HCT116 (cell line): ENCODE data around the gene SSBP1. TPM values are rescaled to one million over a fixed set of nuclear protein-coding genes. Genes with fewer than 3 reads are reported as not detected.

Experiments used
- ATAC-seq: fragments of 200-7000 bp; cut with Tn5 transposase; 2 replicates; pipeline ENCODE4 v1.9.1; 2020; ENCODE audit warnings: mild to moderate bottlenecking, moderate library complexity
- BruUV-seq: library from RNA; stranded (reverse); fragments of 400-500 nt; replicated peaks from 2 replicates; lab custom pipeline; 2021; lab: Mats Ljungman, UMichigan
- CTCF ChIA-PET: fragments of 300-600 bp; sonication (Branson Sonifier 250); formaldehyde crosslinking; loops from one replicate; lab custom pipeline; 2021; ENCODE audit warnings: antibody characterized with exemption; lab: Charles Lee
- POLR2A ChIA-PET: fragments of 300-600, 350-600 bp; sonication (Branson Sonifier 250); formaldehyde crosslinking; loops from one replicate; lab custom pipeline; 2021; ENCODE audit warnings: antibody characterized with exemption; lab: Charles Lee
- RAD21 ChIA-PET, 2 experiments: fragments of 300-600 bp; sonication (Branson Sonifier 250); formaldehyde crosslinking; loops; one replicate each; lab custom pipeline; 2023; ENCODE audit warnings: low total read pairs in 2 of 2; ENCODE audit not compliant: uncharacterized antibody in 2 of 2, unreplicated experiment in 2 of 2, low non-redundant PET in 1 of 2; lab: Charles Lee
- DNase-seq: peaks from one replicate; pipeline ENCODE4 v3.0.0-alpha.2; 2010; ENCODE audit warnings: low read depth, low spot score
- H2AFZ ChIP-seq: fragments of 200-600 bp; shearing (Covaris generic), sonication (generic); 2 replicates; pipeline ENCODE4 v1.6.1; 2017; ENCODE audit warnings: low read depth, mixed run types, mixed read lengths, antibody characterized with exemption, low read length; ENCODE audit not compliant: poor library complexity, severe bottlenecking
- H3K27ac ChIP-seq: 2 replicates; pipeline ENCODE4 v1.5.1; 2012; ENCODE audit warnings: low read depth, low read length
- H3K27me3 ChIP-seq: fragments of 200-600 bp; sonication (generic); 2 replicates; pipeline ENCODE4 v1.6.1; 2016; ENCODE audit warnings: mixed run types, low read length, mixed read lengths; ENCODE audit not compliant: insufficient read depth
- H3K36me3 ChIP-seq, 2 experiments: fragments of 200-500 bp in 1 of 2; fragments of 200-600 bp in 1 of 2; sonication (Bioruptor generic) in 1 of 2; sonication (generic) in 1 of 2; 2 replicates each; pipeline versions ENCODE4 v1.5.1 to v1.6.1; 2014 to 2016; ENCODE audit warnings: low read length in 2 of 2, inconsistent platforms in 1 of 2, mixed read lengths in 1 of 2, mixed run types in 1 of 2; ENCODE audit not compliant: insufficient read depth in 2 of 2, control insufficient read depth in 1 of 2
- H3K4me1 ChIP-seq, 2 experiments: fragments of 200-600 bp in 1 of 2; sonication (generic) in 1 of 2; 2 replicates each; pipeline versions ENCODE4 v1.5.1 to v1.6.1; 2012 to 2017; ENCODE audit warnings: low read length in 2 of 2, inconsistent platforms in 1 of 2, mild to moderate bottlenecking in 1 of 2, mixed read lengths in 1 of 2, mixed run types in 1 of 2, moderate library complexity in 1 of 2; ENCODE audit not compliant: insufficient read depth in 2 of 2, control insufficient read depth in 1 of 2
- H3K4me2 ChIP-seq: fragments of 200-600 bp; sonication (generic); 2 replicates; pipeline ENCODE4 v1.6.1; 2017; ENCODE audit warnings: mixed run types, low read length, mixed read lengths
- H3K4me3 ChIP-seq, 2 experiments: fragments of 200-600 bp in 1 of 2; sonication (generic) in 1 of 2; replicated peaks in 1 of 2; 2 replicates each; pipeline ENCODE4 v1.5.1; 2011 to 2016; ENCODE audit warnings: low read length in 2 of 2, control low read depth in 1 of 2, low read depth in 1 of 2, mild to moderate bottlenecking in 1 of 2, mixed read lengths in 1 of 2, mixed run types in 1 of 2
- H3K79me2 ChIP-seq: fragments of 200-600 bp; sonication (generic); 2 replicates; pipeline ENCODE4 v1.6.1; 2017; ENCODE audit warnings: mild to moderate bottlenecking, mixed run types, low read length, moderate library complexity, mixed read lengths; ENCODE audit not compliant: insufficient read depth
- H3K9ac ChIP-seq: fragments of 200-600 bp; sonication (generic); 2 replicates; pipeline ENCODE4 v1.6.1; 2016; ENCODE audit warnings: low read length, mixed read lengths
- H3K9me2 ChIP-seq: fragments of 200-600 bp; sonication (generic), shearing (Covaris generic); 2 replicates; pipeline ENCODE4 v1.6.1; 2017; ENCODE audit warnings: mixed run types, mild to moderate bottlenecking, moderate library complexity; ENCODE audit not compliant: insufficient read depth
- H3K9me3 ChIP-seq, 2 experiments: fragments of 200-500 bp in 1 of 2; fragments of 200-600 bp in 1 of 2; sonication (Bioruptor generic) in 1 of 2; sonication (generic) in 1 of 2; 2 replicates each; pipeline ENCODE4 v1.6.1; 2014 to 2017; ENCODE audit warnings: low read length in 2 of 2, mixed read lengths in 2 of 2, inconsistent platforms in 1 of 2, low read depth in 1 of 2, mild to moderate bottlenecking in 1 of 2, mixed run types in 1 of 2, moderate library complexity in 1 of 2; ENCODE audit not compliant: control insufficient read depth in 1 of 2, insufficient read depth in 1 of 2
- H4K20me1 ChIP-seq: fragments of 200-600 bp; sonication (generic), shearing (Covaris generic); 2 replicates; pipeline ENCODE4 v1.6.1; 2017; ENCODE audit warnings: mixed run types, mild to moderate bottlenecking, moderate library complexity; ENCODE audit not compliant: insufficient read depth
- ATF3 ChIP-seq: IDR thresholded peaks from 2 replicates; pipeline ENCODE4 v1.6.1; 2012
- CEBPB ChIP-seq: IDR thresholded peaks from 2 replicates; pipeline ENCODE4 v1.6.1; 2012; ENCODE audit warnings: low read depth
- CTCF ChIP-seq, 3 experiments: fragments of 200-600 bp in 1 of 3; sonication (generic) in 1 of 3; IDR thresholded peaks in 2 of 3; conservative IDR thresholded peaks in 1 of 3; 2 replicates each; pipeline ENCODE4 v1.5.1; 2012 to 2017; ENCODE audit warnings: low read depth in 2 of 3, low read length in 2 of 3, antibody characterized with exemption in 1 of 3, borderline replicate concordance in 1 of 3, control low read depth in 1 of 3, mild to moderate bottlenecking in 1 of 3, mixed read lengths in 1 of 3, mixed run types in 1 of 3, moderate library complexity in 1 of 3; ENCODE audit not compliant: insufficient read depth in 1 of 3
- ELF1 ChIP-seq: IDR thresholded peaks from 2 replicates; pipeline ENCODE4 v1.6.1; 2012; ENCODE audit warnings: low read depth, borderline replicate concordance
- EZH2 ChIP-seq: fragments of 200-600 bp; sonication (generic); IDR thresholded peaks from 2 replicates; pipeline ENCODE4 v1.6.1; 2017; ENCODE audit warnings: antibody characterized with exemption, mixed run types
- EZH2phosphoT487 ChIP-seq: fragments of 200-600 bp; IDR thresholded peaks from 2 replicates; pipeline ENCODE4 v1.6.1; 2018; ENCODE audit warnings: antibody characterized with exemption, borderline replicate concordance
- FOSL1 ChIP-seq: IDR thresholded peaks from 2 replicates; pipeline ENCODE4 v1.6.1; 2012; ENCODE audit warnings: low read depth
- JUND ChIP-seq: IDR thresholded peaks from 2 replicates; pipeline ENCODE4 v1.6.1; 2012
- MAX ChIP-seq: IDR thresholded peaks from 2 replicates; pipeline ENCODE4 v1.6.1; 2012
- POLR2AphosphoS5 ChIP-seq: IDR thresholded peaks from 2 replicates; pipeline ENCODE4 v1.6.1; 2011; ENCODE audit warnings: mild to moderate bottlenecking, low read depth, low read length, moderate library complexity
- RAD21 ChIP-seq: IDR thresholded peaks from 2 replicates; pipeline ENCODE4 v1.6.1; 2012; ENCODE audit warnings: low read depth, mild to moderate bottlenecking
- REST ChIP-seq: IDR thresholded peaks from 2 replicates; pipeline ENCODE4 v1.6.1; 2012; ENCODE audit warnings: low read depth
- SIN3A ChIP-seq: IDR thresholded peaks from 2 replicates; pipeline ENCODE4 v1.6.1; 2012; ENCODE audit warnings: low read depth
- SP1 ChIP-seq: IDR thresholded peaks from 2 replicates; pipeline ENCODE4 v1.6.1; 2012; ENCODE audit warnings: low read depth
- SRF ChIP-seq: IDR thresholded peaks from 2 replicates; pipeline ENCODE4 v1.6.1; 2012; ENCODE audit warnings: low read depth
- YY1 ChIP-seq: IDR thresholded peaks from 2 replicates; pipeline ENCODE4 v1.6.1; 2011; ENCODE audit warnings: low read length, low read depth, moderate library complexity, mild to moderate bottlenecking; ENCODE audit not compliant: insufficient replicate concordance; ENCODE audit errors: extremely low read depth
- ZBTB33 ChIP-seq: IDR thresholded peaks from 2 replicates; pipeline ENCODE4 v1.6.1; 2011; ENCODE audit warnings: mild to moderate bottlenecking, low read length, moderate library complexity; ENCODE audit not compliant: insufficient replicate concordance; ENCODE audit errors: extremely low read depth
- ZFX ChIP-seq: fragments of 450-650 bp; IDR thresholded peaks from 2 replicates; pipeline ENCODE4 v1.6.1; 2017
- ZNF274 ChIP-seq: fragments of 200-500 bp; sonication (Bioruptor generic); IDR thresholded peaks from 2 replicates; pipeline ENCODE4 v1.6.1; 2014; ENCODE audit warnings: mild to moderate bottlenecking, low read depth, low read length, inconsistent platforms
- intact Hi-C: fragments of 100-400 bp; cut with micrococcal nuclease; formaldehyde crosslinking; loops from 2 replicates; pipeline ENCODE4 v1.10.0; 2022
- total RNA-seq: library from RNA; stranded (reverse); gene quantifications from one replicate; pipeline ENCODE4 v1.2.1, GENCODE V29; 2021; ENCODE audit not compliant: unreplicated experiment

The SSBP1 gene
- total RNA-seq, 1 experiment from 2014 or later: 171 TPM

- TF ChIP-seq ZBTB33: no peak
- TF ChIP-seq EZH2: no peak
- TF ChIP-seq ELF1: no peak
- TF ChIP-seq ZFX: no peak
- no peak for TF ChIP-seq SP1
- TF ChIP-seq ATF3: no peak
- no peak for TF ChIP-seq JUND
- no peak for TF ChIP-seq MAX
These were observed 27.9 kb upstream of the SSBP1 start (continued) for GRCh38 chr7:141710301-141710700.

GRCh38 chr7:141712603-141713255 is 25.4 kb upstream of the SSBP1 start:
- DNase-seq: no peak
- H3K79me2 ChIP-seq: no peaks in the 10 kb centered on the region
- no peaks in the 10 kb centered on the region for H3K4me1 ChIP-seq
- no peak overlapping the region for H3K27ac ChIP-seq
- no peaks in the 10 kb centered on the region for H3K9me3 ChIP-seq
- CTCF ChIA-PET: no interaction called here
- no peaks in the 10 kb centered on the region for H4K20me1 ChIP-seq
- no peaks in the 10 kb centered on the region for H3K36me3 ChIP-seq
- H3K9ac ChIP-seq: no peak overlapping the region
- no peak overlapping the region for H2AFZ ChIP-seq
- RAD21 ChIA-PET: no interaction called here
- H3K9me2 ChIP-seq: no peaks in the 10 kb centered on the region
- H3K4me3 ChIP-seq: no peak overlapping the region
- H3K27me3 ChIP-seq: peaks cover 23% of the 10 kb centered on the region; the same call in 1 of the 2 replicates
- POLR2A ChIA-PET: no interaction called here
- H3K4me2 ChIP-seq: no peak overlapping the region
- intact Hi-C loops: no loop called here
- no TSS peak for BruUV-seq
- ATAC-seq: no peak
- TF ChIP-seq SIN3A (no peak), CEBPB (no peak), EZH2phosphoT487 (no peak), CTCF (IDR thresholded peaks at IDR 0.05 in 2 of 3, conservative IDR thresholded peaks at IDR 0.05 in 1 of 3; ENCODE audit: borderline replicate concordance in 1 of 3, insufficient read depth in 1 of 3, low read depth in 2 of 3, low read length in 2 of 3) (no peak), SRF (no peak), RAD21 (no peak), ZNF274 (no peak), FOSL1 (no peak), ELF1 (no peak), POLR2AphosphoS5 (no peak), YY1 (no peak), REST (no peak), JUND (no peak)
